Measurements from ENCODE around the gene ZNF574. TPM values are rescaled to one million over a fixed set of nuclear protein-coding genes. Genes with fewer than 3 reads are reported as not detected.

Gene ZNF574
- total RNA-seq, 1 experiment from 2014 or later = 24.6 TPM

- intact Hi-C loops (cut with micrococcal nuclease) = no loop called here
- Histone ChIP-seq H3K4me2 (ENCODE audit: low read length) (no peak overlapping the region), H3K4me1 (ENCODE audit: control insufficient read depth in 1 of 2, insufficient read depth in 2 of 2, low read length in 2 of 2) (peaks cover 0 to 8% of the 10 kb centered on the region in 2 experiments; a peak in 2 of 4 replicates), H3K36me3 (ENCODE audit: control insufficient read depth in 1 of 2, insufficient read depth in 2 of 2, low read length in 2 of 2) (no peaks in the 10 kb centered on the region), H3K9me3 (ENCODE audit: control insufficient read depth in 1 of 2, insufficient read depth in 1 of 2, low read depth in 1 of 2, low read length in 2 of 2) (no peaks in the 10 kb centered on the region), H3K79me2 (ENCODE audit: insufficient read depth, low read length) (no peaks in the 10 kb centered on the region), H4K20me1 (ENCODE audit: insufficient read depth) (no peaks in the 10 kb centered on the region), H3K9me2 (ENCODE audit: insufficient read depth) (no peaks in the 10 kb centered on the region), H3K27ac (ENCODE audit: low read depth, low read length) (no peak overlapping the region), H3K27me3 (ENCODE audit: insufficient read depth, low read length) (no peaks in the 10 kb centered on the region), H2AFZ (ENCODE audit: low read depth, low read length, poor library complexity, severe bottlenecking) (no peak overlapping the region), H3K9ac (ENCODE audit: low read length) (no peak overlapping the region), H3K4me3 (replicated peaks in 1 of 2; ENCODE audit: low read depth in 1 of 2, low read length in 2 of 2) (no peak overlapping the region)
- POLR2A ChIA-PET = no interaction called here
- RAD21 ChIA-PET (ENCODE audit: low non-redundant PET in 1 of 2, low total read pairs in 2 of 2, uncharacterized antibody in 2 of 2, unreplicated experiment in 2 of 2) = interaction anchor here in 1 of 2 experiments (0.6 kb wide), 1 partner anchor 182 kb away, joined by 3 read pairs; the partner anchor contains the start of gene PAFAH1B3
- ATAC-seq (no peak), DNase-seq (ENCODE audit: low read depth, low spot score) (no peak)
- BruUV-seq (replicated peaks) = no TSS peak
- TF ChIP-seq EGR1 (IDR thresholded peaks at IDR 0.05; ENCODE audit: low read depth) (no peak), JUND (IDR thresholded peaks at IDR 0.05) (no peak), FOSL1 (IDR thresholded peaks at IDR 0.05; ENCODE audit: low read depth) (no peak), SIN3A (IDR thresholded peaks at IDR 0.05; ENCODE audit: low read depth) (no peak), CBX3 (IDR thresholded peaks at IDR 0.05; ENCODE audit: low read depth) (no peak), EZH2phosphoT487 (IDR thresholded peaks at IDR 0.05; ENCODE audit: borderline replicate concordance) (no peak), ATF3 (IDR thresholded peaks at IDR 0.05) (no peak), EZH2 (IDR thresholded peaks at IDR 0.05) (no peak), POLR2AphosphoS5 (IDR thresholded peaks at IDR 0.05; ENCODE audit: low read depth, low read length) (no peak), RAD21 (IDR thresholded peaks at IDR 0.05; ENCODE audit: low read depth) (no peak), ZFX (IDR thresholded peaks at IDR 0.05) (no peak)
- CTCF ChIA-PET = interaction anchor here (0.7 kb wide), 1 partner anchor 10 kb away, joined by 3 read pairs; no protein-coding TSS in a partner anchor
Observed at GRCh38 chr19:42120276-42120980, 44.5 kb downstream of the ZNF574 start.

- Histone ChIP-seq H3K79me2 (ENCODE audit: insufficient read depth, low read length) (no peaks in the 10 kb centered on the region), H4K20me1 (ENCODE audit: insufficient read depth) (no peaks in the 10 kb centered on the region), H3K36me3 (ENCODE audit: control insufficient read depth in 1 of 2, insufficient read depth in 2 of 2, low read length in 2 of 2) (no peaks in the 10 kb centered on the region), H3K4me3 (replicated peaks in 1 of 2; ENCODE audit: low read depth in 1 of 2, low read length in 2 of 2) (no peak overlapping the region), H3K27ac (ENCODE audit: low read depth, low read length) (no peak overlapping the region), H3K9me3 (ENCODE audit: control insufficient read depth in 1 of 2, insufficient read depth in 1 of 2, low read depth in 1 of 2, low read length in 2 of 2) (no peaks in the 10 kb centered on the region), H2AFZ (ENCODE audit: low read depth, low read length, poor library complexity, severe bottlenecking) (no peak overlapping the region), H3K9me2 (ENCODE audit: insufficient read depth) (no peaks in the 10 kb centered on the region), H3K4me1 (ENCODE audit: control insufficient read depth in 1 of 2, insufficient read depth in 2 of 2, low read length in 2 of 2) (peaks cover 0 to 8% of the 10 kb centered on the region in 2 experiments; a peak in 2 of 4 replicates), H3K4me2 (ENCODE audit: low read length) (no peak overlapping the region), H3K27me3 (ENCODE audit: insufficient read depth, low read length) (no peaks in the 10 kb centered on the region), H3K9ac (ENCODE audit: low read length) (no peak overlapping the region)
- ChIA-PET POLR2A (no interaction called here), RAD21 (ENCODE audit: low non-redundant PET in 1 of 2, low total read pairs in 2 of 2, uncharacterized antibody in 2 of 2, unreplicated experiment in 2 of 2) (no interaction called here), CTCF (no interaction called here)
- ATAC-seq (no peak), DNase-seq (ENCODE audit: low read depth, low spot score) (no peak)
- intact Hi-C loops (cut with micrococcal nuclease) = no loop called here
- TF ChIP-seq CTCF (IDR thresholded peaks at IDR 0.05 in 2 of 3, conservative IDR thresholded peaks at IDR 0.05 in 1 of 3; ENCODE audit: borderline replicate concordance in 1 of 3, insufficient read depth in 1 of 3, low read depth in 2 of 3, low read length in 2 of 3) (no peak), SIN3A (IDR thresholded peaks at IDR 0.05; ENCODE audit: low read depth) (no peak), EZH2phosphoT487 (IDR thresholded peaks at IDR 0.05; ENCODE audit: borderline replicate concordance) (no peak)
- BruUV-seq (replicated peaks) = no TSS peak
Observed at GRCh38 chr19:42121036-42121621, 45.2 kb downstream of the ZNF574 start.

Data from HCT116 (cell line).